MM.1S (cell line): ENCODE results near the gene CDY2B.
"Not testable (repeated sequence)": the region's sequence is repeated elsewhere in the genome, so short reads cannot be mapped to it uniquely, and the experiment has no call there.

Experiments used
- CTCF ChIP-seq: fragments of 300-600 bp; sonication (generic); IDR thresholded peaks from 2 replicates; pipeline ENCODE4 v1.5.1; 2016; ENCODE audit warnings: antibody characterized with exemption, low read length, mixed read lengths
- EZH2phosphoT487 ChIP-seq: fragments of 300-600 bp; sonication (generic); IDR thresholded peaks from 2 replicates; pipeline ENCODE4 v1.6.1; 2018; ENCODE audit warnings: antibody characterized with exemption, low read length

GRCh38 chrY:17875401-17875800 lies 4.6 kb downstream of the CDY2B start:
- not testable (repeated sequence) for TF ChIP-seq EZH2phosphoT487, CTCF
